GM23248 (cell line): Measurements from ENCODE around the gene CAMSAP2.

Source experiments
- EZH2 ChIP-seq: fragments of 200-600 bp; sonication (generic); IDR thresholded peaks from 2 replicates; pipeline ENCODE4 v1.6.1; 2018; ENCODE audit warnings: antibody characterized with exemption, mild to moderate bottlenecking; ENCODE audit not compliant: insufficient read depth, poor library complexity, severe bottlenecking
- EZH2phosphoT487 ChIP-seq: fragments of 200-600 bp; sonication (generic); IDR thresholded peaks from 2 replicates; pipeline ENCODE4 v1.6.1; 2018; ENCODE audit warnings: antibody characterized with exemption, moderate library complexity, mild to moderate bottlenecking, low read depth; ENCODE audit not compliant: insufficient read depth

DNA sequence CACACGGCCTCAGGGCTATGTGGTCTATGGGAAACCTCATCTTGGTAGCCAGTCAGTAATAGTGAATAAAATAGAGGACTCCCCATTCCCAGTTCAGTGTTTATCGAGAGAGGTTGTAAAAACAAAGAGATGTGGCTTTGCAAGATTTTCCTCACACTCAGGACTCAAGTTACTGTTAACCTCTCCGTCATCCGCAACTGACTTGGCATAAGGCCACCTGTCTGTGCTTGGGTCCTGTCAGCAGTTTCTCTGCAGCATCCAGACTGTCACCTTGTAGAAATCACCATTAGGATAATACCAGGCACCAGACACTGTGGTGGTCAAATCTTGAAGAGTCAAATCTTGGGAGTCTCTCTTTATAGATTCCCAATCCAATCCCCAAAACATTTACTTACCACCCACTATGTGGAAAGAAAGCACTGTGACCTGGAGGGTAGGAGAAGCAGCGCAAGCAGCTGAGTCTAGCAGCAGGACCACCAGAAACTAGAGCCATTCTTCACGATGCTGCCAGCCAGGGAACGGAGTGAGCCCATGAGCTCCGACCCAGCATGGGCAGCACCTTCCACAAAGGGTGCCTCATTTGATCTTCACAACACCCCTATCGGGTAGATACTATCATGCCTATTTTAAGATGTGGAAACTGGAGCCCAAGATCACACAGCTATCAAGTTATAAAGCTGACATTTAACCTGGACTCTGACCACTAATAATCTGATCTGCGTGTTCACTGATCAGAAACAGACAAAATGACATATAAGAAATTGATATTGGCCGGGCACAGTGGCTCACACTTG is 128.5 kb downstream of the CAMSAP2 start:
- TF ChIP-seq EZH2phosphoT487 (no peak), EZH2 (no peak)
